ENCODE results near the gene ACAT2. TPM values are rescaled to one million over a fixed set of nuclear protein-coding genes. Genes with fewer than 3 reads are reported as not detected.
A peak's percentile ranks its signal among the peaks of the same experiment; 100 is the strongest.

The ACAT2 gene
- polyA plus RNA-seq, 1 donor from 2014 or later: 143 TPM

DNA sequence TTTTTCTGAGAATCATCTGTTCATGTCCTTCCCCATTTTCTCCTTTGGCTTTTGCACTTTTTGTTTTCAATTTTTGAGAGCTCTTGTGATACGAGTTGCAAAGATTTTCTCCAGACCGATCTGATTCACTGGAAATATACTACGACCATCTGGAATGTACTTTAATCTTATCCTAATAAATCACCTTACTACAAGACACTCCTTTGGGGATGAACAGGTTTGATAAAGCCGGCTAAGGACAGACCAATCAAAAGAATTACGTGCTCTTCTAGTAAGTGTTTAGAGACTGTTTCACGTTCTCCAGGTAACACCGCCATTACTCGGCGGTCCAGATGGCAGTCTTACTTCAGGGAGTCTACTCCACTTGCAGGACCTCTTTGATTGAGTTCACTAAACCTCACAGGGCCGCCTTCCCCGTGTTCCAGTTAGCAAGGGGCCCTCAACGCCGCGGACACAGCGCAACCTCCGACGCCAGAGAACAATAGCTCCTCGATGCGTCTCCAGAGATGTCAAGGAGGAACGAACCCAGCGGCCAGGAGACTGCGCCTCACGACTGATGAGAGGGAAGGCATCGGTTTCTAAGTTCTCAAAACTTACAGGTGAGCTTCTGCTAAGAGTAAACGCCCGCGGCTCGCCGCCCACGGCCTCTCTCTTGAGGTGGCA, 35.5 kb upstream of the ACAT2 start:
- TF ChIP-seq TAF1 (IDR thresholded peaks at IDR 0.05; ENCODE audit: low read depth) (no peak), EP300 (conservative IDR thresholded peaks at IDR 0.05; ENCODE audit: poor library complexity, severe bottlenecking) (no peak), EZH2 (IDR thresholded peaks at IDR 0.05; ENCODE audit: borderline replicate concordance, insufficient read depth, low read length, poor library complexity, severe bottlenecking) (no peak), RAD21 (conservative IDR thresholded peaks at IDR 0.05) (peak; percentile 23), SMC3 (conservative IDR thresholded peaks at IDR 0.05; ENCODE audit: poor library complexity) (peak; percentile 41), POLR2AphosphoS5 (IDR thresholded peaks at IDR 0.05) (no peak), MXI1 (conservative IDR thresholded peaks at IDR 0.05; ENCODE audit: poor library complexity, severe bottlenecking) (no peak)
- TF ChIP-seq, protein P1, sequence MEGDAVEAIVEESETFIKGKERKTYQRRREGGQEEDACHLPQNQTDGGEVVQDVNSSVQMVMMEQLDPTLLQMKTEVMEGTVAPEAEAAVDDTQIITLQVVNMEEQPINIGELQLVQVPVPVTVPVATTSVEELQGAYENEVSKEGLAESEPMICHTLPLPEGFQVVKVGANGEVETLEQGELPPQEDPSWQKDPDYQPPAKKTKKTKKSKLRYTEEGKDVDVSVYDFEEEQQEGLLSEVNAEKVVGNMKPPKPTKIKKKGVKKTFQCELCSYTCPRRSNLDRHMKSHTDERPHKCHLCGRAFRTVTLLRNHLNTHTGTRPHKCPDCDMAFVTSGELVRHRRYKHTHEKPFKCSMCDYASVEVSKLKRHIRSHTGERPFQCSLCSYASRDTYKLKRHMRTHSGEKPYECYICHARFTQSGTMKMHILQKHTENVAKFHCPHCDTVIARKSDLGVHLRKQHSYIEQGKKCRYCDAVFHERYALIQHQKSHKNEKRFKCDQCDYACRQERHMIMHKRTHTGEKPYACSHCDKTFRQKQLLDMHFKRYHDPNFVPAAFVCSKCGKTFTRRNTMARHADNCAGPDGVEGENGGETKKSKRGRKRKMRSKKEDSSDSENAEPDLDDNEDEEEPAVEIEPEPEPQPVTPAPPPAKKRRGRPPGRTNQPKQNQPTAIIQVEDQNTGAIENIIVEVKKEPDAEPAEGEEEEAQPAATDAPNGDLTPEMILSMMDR (IDR thresholded peaks at IDR 0.05; ENCODE audit: poor library complexity, severe bottlenecking): peak; percentile 27
- TF ChIP-seq, protein P2, sequence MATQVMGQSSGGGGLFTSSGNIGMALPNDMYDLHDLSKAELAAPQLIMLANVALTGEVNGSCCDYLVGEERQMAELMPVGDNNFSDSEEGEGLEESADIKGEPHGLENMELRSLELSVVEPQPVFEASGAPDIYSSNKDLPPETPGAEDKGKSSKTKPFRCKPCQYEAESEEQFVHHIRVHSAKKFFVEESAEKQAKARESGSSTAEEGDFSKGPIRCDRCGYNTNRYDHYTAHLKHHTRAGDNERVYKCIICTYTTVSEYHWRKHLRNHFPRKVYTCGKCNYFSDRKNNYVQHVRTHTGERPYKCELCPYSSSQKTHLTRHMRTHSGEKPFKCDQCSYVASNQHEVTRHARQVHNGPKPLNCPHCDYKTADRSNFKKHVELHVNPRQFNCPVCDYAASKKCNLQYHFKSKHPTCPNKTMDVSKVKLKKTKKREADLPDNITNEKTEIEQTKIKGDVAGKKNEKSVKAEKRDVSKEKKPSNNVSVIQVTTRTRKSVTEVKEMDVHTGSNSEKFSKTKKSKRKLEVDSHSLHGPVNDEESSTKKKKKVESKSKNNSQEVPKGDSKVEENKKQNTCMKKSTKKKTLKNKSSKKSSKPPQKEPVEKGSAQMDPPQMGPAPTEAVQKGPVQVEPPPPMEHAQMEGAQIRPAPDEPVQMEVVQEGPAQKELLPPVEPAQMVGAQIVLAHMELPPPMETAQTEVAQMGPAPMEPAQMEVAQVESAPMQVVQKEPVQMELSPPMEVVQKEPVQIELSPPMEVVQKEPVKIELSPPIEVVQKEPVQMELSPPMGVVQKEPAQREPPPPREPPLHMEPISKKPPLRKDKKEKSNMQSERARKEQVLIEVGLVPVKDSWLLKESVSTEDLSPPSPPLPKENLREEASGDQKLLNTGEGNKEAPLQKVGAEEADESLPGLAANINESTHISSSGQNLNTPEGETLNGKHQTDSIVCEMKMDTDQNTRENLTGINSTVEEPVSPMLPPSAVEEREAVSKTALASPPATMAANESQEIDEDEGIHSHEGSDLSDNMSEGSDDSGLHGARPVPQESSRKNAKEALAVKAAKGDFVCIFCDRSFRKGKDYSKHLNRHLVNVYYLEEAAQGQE (IDR thresholded peaks at IDR 0.05; ENCODE audit: borderline replicate concordance): peak; percentile 88
- Histone ChIP-seq H3K9ac (ENCODE audit: low read length) (peak overlapping the region; percentile 98), H3K4me3 (ENCODE audit: low read length) (peak overlapping the region; percentile 96)

DNA sequence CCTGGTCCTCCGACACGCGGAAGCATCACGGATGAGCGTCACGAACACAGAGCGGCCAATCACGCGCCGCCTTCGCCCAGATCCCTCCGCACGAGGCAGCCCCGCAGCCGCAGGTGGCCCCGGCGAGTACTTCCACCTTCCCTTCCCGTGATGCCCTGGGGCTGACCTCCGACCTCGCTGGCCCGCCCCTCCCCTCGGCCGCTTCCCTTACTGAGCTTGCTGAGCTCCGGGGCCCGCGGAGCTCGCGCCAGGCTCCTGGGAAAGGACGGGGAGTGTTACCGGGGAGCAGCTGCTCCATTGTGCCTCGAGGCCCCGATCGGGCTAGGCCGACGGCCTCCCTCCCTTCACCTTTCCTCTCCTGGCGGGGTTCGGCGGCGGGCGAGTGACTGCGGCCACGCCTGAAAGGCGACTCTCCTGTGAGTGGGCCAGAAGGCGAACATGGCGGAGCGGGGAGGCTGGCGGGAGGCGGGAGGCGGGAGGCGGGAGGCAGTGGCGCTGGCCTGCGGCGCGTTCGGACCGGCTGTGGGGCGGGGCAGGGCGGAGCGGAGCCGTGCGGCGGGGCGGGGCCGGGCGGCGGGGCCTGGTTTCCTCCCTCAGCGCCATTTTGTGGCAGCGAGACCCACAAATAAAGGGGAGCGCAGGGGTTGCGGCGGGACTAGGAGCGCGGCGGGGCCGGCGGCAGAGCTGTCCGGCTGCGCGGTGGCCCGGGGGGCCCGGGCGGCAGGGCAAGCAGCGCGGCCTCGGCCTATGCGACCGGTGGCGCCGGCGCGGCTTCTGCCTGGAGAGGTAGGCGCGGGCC, 34.7 kb upstream of the ACAT2 start, which contains the start of gene WTAP:
Gene WTAP (plus strand): TSS at position 589 of the 799 bp plus-strand sequence. CDS start 8,760 bp downstream, outside the sequence.
- H4K20me1 ChIP-seq (ENCODE audit: insufficient read depth): peaks cover 15% of the 10 kb centered on the region
- no peaks in the 10 kb centered on the region for H3K9me2 ChIP-seq (ENCODE audit: insufficient read depth, low read length)
- H3K4me2 ChIP-seq (ENCODE audit: low read length): peak within 1 kb of the TSS; percentile 90
- peaks cover 6% of the 10 kb centered on the region for H3F3A ChIP-seq (ENCODE audit: insufficient read depth, low read length, poor library complexity, severe bottlenecking)
- no peaks in the 10 kb centered on the region for H3K36me3 ChIP-seq (ENCODE audit: insufficient read depth, low read length)
- H3K27ac ChIP-seq (ENCODE audit: low read length): peak within 1 kb of the TSS; percentile 99
- H3K27me3 ChIP-seq (ENCODE audit: insufficient read depth, low read depth, low read length): no peaks in the 10 kb centered on the region
- peaks cover 65% of the 10 kb centered on the region for H3K79me2 ChIP-seq (replicated peaks; ENCODE audit: insufficient read depth, low read length)
- H3K4me3 ChIP-seq (ENCODE audit: low read length): peak within 1 kb of the TSS; percentile 96
- H3K9me3 ChIP-seq (ENCODE audit: low read length): no peaks in the 10 kb centered on the region
- TF ChIP-seq SMC3 (conservative IDR thresholded peaks at IDR 0.05; ENCODE audit: poor library complexity): peak; percentile 7
- TF ChIP-seq, protein P1 (IDR thresholded peaks at IDR 0.05; ENCODE audit: poor library complexity, severe bottlenecking): no peak
- TF ChIP-seq TAF1 (IDR thresholded peaks at IDR 0.05; ENCODE audit: low read depth): peak; percentile 98
- TF ChIP-seq, protein P2 (IDR thresholded peaks at IDR 0.05; ENCODE audit: borderline replicate concordance): peak; percentile 77
- peak; percentile 96 for TF ChIP-seq POLR2AphosphoS5 (IDR thresholded peaks at IDR 0.05)
- no peak for TF ChIP-seq RAD21 (conservative IDR thresholded peaks at IDR 0.05)
- TF ChIP-seq MXI1 (conservative IDR thresholded peaks at IDR 0.05; ENCODE audit: poor library complexity, severe bottlenecking): peak; percentile 89
- no peak for TF ChIP-seq EZH2 (IDR thresholded peaks at IDR 0.05; ENCODE audit: borderline replicate concordance, insufficient read depth, low read length, poor library complexity, severe bottlenecking)
- TF ChIP-seq EP300 (conservative IDR thresholded peaks at IDR 0.05; ENCODE audit: poor library complexity, severe bottlenecking): peak; percentile 82
- peak within 1 kb of the TSS; percentile 98 for H3K9ac ChIP-seq (ENCODE audit: low read length)
- peak within 1 kb of the TSS; percentile 95 for H2AFZ ChIP-seq (ENCODE audit: low read depth, low read length)

More for the DNA sequence above, 35.5 kb upstream of the ACAT2 start:
- H2AFZ ChIP-seq (ENCODE audit: low read depth, low read length): peak overlapping the region; percentile 95
- H4K20me1 ChIP-seq (ENCODE audit: insufficient read depth): peaks cover 15% of the 10 kb centered on the region
- peak overlapping the region; percentile 90 for H3K4me2 ChIP-seq (ENCODE audit: low read length)
- H3F3A ChIP-seq (ENCODE audit: insufficient read depth, low read length, poor library complexity, severe bottlenecking): peaks cover 6% of the 10 kb centered on the region
- H3K27me3 ChIP-seq (ENCODE audit: insufficient read depth, low read depth, low read length): no peaks in the 10 kb centered on the region
- no peaks in the 10 kb centered on the region for H3K9me3 ChIP-seq (ENCODE audit: low read length)
- no peaks in the 10 kb centered on the region for H3K36me3 ChIP-seq (ENCODE audit: insufficient read depth, low read length)
- no peaks in the 10 kb centered on the region for H3K9me2 ChIP-seq (ENCODE audit: insufficient read depth, low read length)
- H3K27ac ChIP-seq (ENCODE audit: low read length): peak overlapping the region; percentile 99
- H3K79me2 ChIP-seq (replicated peaks; ENCODE audit: insufficient read depth, low read length): peaks cover 63% of the 10 kb centered on the region
